ENCODE results near the gene DMBT1.

The DMBT1 gene

DNA sequence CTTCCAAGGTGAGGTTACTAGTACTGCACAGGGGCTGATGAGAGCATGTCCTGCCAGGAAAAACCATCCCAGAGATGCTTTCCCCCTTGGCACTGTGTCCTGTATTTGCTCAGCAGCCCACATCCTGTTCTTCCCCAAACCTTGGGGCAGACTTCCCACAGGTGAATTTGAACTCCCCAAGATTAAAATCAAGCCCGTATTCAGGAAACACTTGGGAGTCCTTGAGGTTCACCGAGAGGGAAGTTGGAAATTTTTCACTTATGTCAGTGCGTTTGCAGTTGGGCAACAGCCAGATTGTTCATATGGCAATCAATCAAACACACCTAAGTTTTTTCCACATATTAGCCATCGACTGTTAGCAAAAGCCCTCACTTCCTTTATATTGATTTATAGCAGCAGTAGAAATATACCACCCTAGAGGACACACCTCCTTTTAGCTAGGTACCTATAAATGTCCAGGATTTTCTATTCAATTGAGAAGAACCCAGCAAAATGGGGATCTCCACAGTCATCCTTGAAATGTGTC is at the start of gene DMBT1:
DMBT1 (plus strand) TSS at position 476 of the 526 bp plus-strand sequence; CDS start at position 493, 17 bp downstream.
- TF ChIP-seq, protein P1, sequence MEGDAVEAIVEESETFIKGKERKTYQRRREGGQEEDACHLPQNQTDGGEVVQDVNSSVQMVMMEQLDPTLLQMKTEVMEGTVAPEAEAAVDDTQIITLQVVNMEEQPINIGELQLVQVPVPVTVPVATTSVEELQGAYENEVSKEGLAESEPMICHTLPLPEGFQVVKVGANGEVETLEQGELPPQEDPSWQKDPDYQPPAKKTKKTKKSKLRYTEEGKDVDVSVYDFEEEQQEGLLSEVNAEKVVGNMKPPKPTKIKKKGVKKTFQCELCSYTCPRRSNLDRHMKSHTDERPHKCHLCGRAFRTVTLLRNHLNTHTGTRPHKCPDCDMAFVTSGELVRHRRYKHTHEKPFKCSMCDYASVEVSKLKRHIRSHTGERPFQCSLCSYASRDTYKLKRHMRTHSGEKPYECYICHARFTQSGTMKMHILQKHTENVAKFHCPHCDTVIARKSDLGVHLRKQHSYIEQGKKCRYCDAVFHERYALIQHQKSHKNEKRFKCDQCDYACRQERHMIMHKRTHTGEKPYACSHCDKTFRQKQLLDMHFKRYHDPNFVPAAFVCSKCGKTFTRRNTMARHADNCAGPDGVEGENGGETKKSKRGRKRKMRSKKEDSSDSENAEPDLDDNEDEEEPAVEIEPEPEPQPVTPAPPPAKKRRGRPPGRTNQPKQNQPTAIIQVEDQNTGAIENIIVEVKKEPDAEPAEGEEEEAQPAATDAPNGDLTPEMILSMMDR (IDR thresholded peaks at IDR 0.05; ENCODE audit: low read depth, low read length, missing control alignments): no peak
- DNase-seq (ENCODE audit: low read depth): no peak
- no peak within 1 kb of the TSS for H3K4me3 ChIP-seq (ENCODE audit: low read depth, low read length)

DNA sequence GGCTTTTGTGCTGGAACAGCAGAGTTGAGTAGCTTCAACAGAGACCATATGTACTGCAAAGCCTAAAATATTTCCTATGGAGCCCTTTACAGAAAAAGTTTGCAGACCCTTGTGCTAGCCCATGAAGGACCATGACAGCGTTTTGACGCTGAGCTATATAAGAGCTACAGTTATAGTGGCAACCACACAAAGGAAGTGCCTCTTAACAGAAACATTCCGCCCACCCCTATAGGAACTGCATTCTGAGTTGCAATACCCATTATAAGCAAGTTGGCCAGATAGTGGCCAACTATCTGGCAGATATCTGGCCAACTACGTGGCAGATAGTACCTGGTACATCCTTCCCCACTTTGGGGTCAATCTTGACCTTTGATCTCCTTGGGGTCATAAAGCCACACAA is 47.5 kb upstream of the DMBT1 start:
- TF ChIP-seq, protein P1 (IDR thresholded peaks at IDR 0.05; ENCODE audit: low read depth, low read length, missing control alignments): no peak
- DNase-seq (ENCODE audit: low read depth): no peak
- no peak overlapping the region for H3K4me3 ChIP-seq (ENCODE audit: low read depth, low read length)

DNA sequence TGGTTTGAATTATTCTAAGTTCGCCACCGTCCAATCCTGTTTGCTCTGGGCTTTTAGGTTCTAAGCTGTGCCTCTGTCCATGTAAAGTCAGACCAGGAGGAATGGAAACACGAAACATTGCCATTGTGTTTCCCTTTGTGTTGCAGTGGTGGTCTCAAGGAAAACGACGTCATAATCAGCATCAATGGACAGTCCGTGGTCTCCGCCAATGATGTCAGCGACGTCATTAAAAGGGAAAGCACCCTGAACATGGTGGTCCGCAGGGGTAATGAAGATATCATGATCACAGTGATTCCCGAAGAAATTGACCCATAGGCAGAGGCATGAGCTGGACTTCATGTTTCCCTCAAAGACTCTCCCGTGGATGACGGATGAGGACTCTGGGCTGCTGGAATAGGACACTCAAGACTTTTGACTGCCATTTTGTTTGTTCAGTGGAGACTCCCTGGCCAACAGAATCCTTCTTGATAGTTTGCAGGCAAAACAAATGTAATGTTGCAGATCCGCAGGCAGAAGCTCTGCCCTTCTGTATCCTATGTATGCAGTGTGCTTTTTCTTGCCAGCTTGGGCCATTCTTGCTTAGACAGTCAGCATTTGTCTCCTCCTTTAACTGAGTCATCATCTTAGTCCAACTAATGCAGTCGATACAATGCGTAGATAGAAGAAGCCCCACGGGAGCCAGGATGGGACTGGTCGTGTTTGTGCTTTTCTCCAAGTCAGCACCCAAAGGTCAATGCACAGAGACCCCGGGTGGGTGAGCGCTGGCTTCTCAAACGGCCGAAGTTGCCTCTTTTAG is 46.3 kb upstream of the DMBT1 start:
- no peak for DNase-seq (ENCODE audit: low read depth)
- TF ChIP-seq, protein P1 (IDR thresholded peaks at IDR 0.05; ENCODE audit: low read depth, low read length, missing control alignments): no peak
- H3K4me3 ChIP-seq (ENCODE audit: low read depth, low read length): no peak overlapping the region

DNA sequence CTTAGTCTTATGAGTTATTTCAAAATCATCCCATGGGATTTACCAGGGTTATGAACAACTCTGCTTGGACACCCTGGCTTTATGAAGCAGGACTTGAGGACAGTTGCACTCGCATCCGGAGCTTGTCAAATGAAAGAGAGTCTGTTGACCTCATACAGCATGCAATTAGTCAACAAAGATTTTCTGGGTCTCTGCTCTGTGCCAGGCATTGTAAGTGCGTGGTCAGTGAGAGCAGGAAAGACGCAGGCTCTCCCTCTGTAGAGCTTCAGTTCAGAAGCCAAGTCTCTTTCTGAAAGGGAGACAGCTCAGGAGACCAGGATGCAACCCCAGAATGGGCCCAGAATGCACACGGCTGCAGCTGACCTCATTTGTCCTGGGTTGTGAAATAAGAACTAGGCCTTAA is 45.5 kb upstream of the DMBT1 start:
- TF ChIP-seq, protein P1 (IDR thresholded peaks at IDR 0.05; ENCODE audit: low read depth, low read length, missing control alignments): no peak
- H3K4me3 ChIP-seq (ENCODE audit: low read depth, low read length): no peak overlapping the region
- no peak for DNase-seq (ENCODE audit: low read depth)

DNA sequence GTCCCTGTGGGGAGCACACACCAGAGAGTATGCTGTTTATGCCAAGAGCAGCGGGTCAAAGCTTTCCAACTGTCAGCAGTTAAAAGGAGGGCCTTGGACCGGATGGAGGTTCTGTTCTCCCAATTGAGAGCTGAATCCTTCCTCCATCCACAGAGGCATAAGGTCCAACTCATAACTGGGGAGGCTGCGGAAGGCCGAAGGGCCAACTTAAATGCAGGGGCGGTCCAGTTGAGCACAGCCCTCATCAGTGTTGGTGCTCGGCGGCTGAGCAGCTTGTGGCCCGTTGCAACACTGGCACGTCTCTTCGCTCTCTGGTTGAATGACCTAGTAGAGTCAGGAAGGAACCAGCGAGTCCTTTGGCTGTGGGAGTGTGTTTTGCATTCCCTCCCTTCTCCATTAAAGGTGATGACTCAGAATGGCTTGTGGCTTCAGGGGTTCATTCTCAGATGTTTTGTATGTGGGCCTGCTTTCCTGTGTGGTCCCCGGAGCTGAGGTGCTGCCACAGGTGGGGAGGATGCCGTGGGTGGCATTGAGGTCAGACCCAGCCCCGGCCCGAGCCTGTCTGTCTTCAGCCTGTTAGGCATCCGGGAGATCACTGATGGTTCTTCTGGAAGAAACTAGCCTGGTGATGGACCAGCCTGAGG is 44.8 kb upstream of the DMBT1 start:
- peak; percentile 38 for DNase-seq (ENCODE audit: low read depth)
- TF ChIP-seq, protein P1 (IDR thresholded peaks at IDR 0.05; ENCODE audit: low read depth, low read length, missing control alignments): no peak
- no peak overlapping the region for H3K4me3 ChIP-seq (ENCODE audit: low read depth, low read length)

DNA sequence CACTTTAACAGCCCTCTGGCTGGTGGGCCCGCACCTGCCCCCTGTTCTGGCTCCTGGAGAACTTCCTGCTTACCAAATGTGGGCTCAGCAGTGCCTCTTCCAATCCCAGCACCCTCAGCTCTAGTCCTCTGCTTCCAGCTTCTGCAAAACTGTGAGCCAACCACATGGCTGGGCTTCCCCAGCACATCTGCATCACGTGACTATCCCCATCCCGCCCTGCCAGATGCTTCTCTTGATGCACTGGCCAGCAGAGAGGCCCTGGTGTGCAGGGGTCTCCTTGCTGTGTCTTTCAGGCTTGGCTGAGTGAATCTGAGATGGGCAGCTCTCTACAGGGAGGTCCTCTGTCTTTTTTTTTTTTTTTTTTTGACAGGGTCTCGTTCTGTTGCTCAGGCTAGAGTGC is 43.8 kb upstream of the DMBT1 start:
- TF ChIP-seq, protein P1 (IDR thresholded peaks at IDR 0.05; ENCODE audit: low read depth, low read length, missing control alignments): no peak
- H3K4me3 ChIP-seq (ENCODE audit: low read depth, low read length): no peak overlapping the region
- no peak for DNase-seq (ENCODE audit: low read depth)
